SU-DHL-6 (cell line): Measurements from ENCODE around the gene HNF4A.

Source experiments
- H2AFZ ChIP-seq: fragments of 200-600 bp; sonication (generic); 2 replicates; pipeline ENCODE4 v1.6.1; 2014; ENCODE audit warnings: low read depth, mild to moderate bottlenecking, moderate library complexity, mixed read lengths, antibody characterized with exemption, low read length; ENCODE audit not compliant: severe bottlenecking
- H3F3A ChIP-seq: fragments of 200-600 bp; shearing (Covaris generic); 2 replicates; pipeline ENCODE4 v1.6.0; 2016; ENCODE audit warnings: antibody characterized with exemption, mild to moderate bottlenecking; ENCODE audit not compliant: insufficient read depth
- H3K27ac ChIP-seq: fragments of 200-600 bp; sonication (generic); 2 replicates; pipeline ENCODE4 v1.5.1; 2016; ENCODE audit warnings: low read depth, mild to moderate bottlenecking, low read length, moderate library complexity, mixed read lengths
- H3K27me3 ChIP-seq: fragments of 200-600 bp; sonication (generic), shearing (Covaris generic); 2 replicates; pipeline ENCODE4 v1.6.0; 2014; ENCODE audit warnings: mild to moderate bottlenecking, low read length
- H3K36me3 ChIP-seq: fragments of 200-600 bp; sonication (generic); 2 replicates; pipeline ENCODE4 v1.6.1; 2014; ENCODE audit warnings: mild to moderate bottlenecking, low read length, mixed read lengths
- H3K4me2 ChIP-seq: fragments of 300-600, 200-600 bp; shearing (Covaris generic), sonication (generic); 2 replicates; pipeline ENCODE4 v1.6.0; 2014; ENCODE audit warnings: low read length, low read depth, mild to moderate bottlenecking; ENCODE audit not compliant: poor library complexity, severe bottlenecking
- H3K4me3 ChIP-seq: fragments of 200-600 bp; sonication (generic); 2 replicates; pipeline ENCODE4 v1.5.1; 2014; ENCODE audit warnings: antibody characterized with exemption, low read length, mild to moderate bottlenecking, mixed read lengths; ENCODE audit not compliant: insufficient read depth, poor library complexity, severe bottlenecking
- H3K79me2 ChIP-seq: fragments of 200-600 bp; sonication (generic); 2 replicates; pipeline ENCODE4 v1.6.1; 2014; ENCODE audit warnings: mild to moderate bottlenecking, low read length, moderate library complexity; ENCODE audit not compliant: insufficient read depth
- H3K9ac ChIP-seq: fragments of 200-600 bp; sonication (generic); 2 replicates; pipeline ENCODE4 v1.7.0; 2014; ENCODE audit warnings: mild to moderate bottlenecking, low read length
- H3K9me2 ChIP-seq: fragments of 200-600 bp; sonication (generic); replicated peaks from 2 replicates; pipeline ENCODE4 v1.6.1; 2014; ENCODE audit warnings: low read length; ENCODE audit not compliant: insufficient read depth
- H3K9me3 ChIP-seq: fragments of 200-600 bp; sonication (generic); 2 replicates; pipeline ENCODE4 v1.6.1; 2014; ENCODE audit warnings: low read length, mixed read lengths; ENCODE audit not compliant: insufficient read depth
- H4K20me1 ChIP-seq: fragments of 200-600 bp; sonication (generic); 2 replicates; pipeline ENCODE4 v1.6.1; 2014; ENCODE audit warnings: low read depth, mild to moderate bottlenecking, antibody characterized with exemption, low read length, moderate library complexity, mixed read lengths
- CTCF ChIP-seq: fragments of 200-600 bp; sonication (generic); IDR thresholded peaks from one replicate; pipeline ENCODE4 v1.5.1; 2017; ENCODE audit warnings: antibody characterized with exemption, mild to moderate bottlenecking, low read length, moderate library complexity; ENCODE audit not compliant: insufficient read depth, poor library complexity, severe bottlenecking
- EZH2phosphoT487 ChIP-seq: fragments of 200-600 bp; sonication (generic), shearing (Covaris generic); conservative IDR thresholded peaks from 2 replicates; pipeline ENCODE4 v1.6.1; 2018; ENCODE audit warnings: mild to moderate bottlenecking, antibody characterized with exemption, low read length, moderate library complexity, mixed read lengths

HNF4A gene

GRCh38 chr20:44390280-44390679, 34.8 kb downstream of the HNF4A start:
- no peak overlapping the region for H3K4me2 ChIP-seq
- H3K9me2 ChIP-seq: no peaks in the 10 kb centered on the region
- H3K36me3 ChIP-seq: no peaks in the 10 kb centered on the region
- H3K9me3 ChIP-seq: no peaks in the 10 kb centered on the region
- TF ChIP-seq CTCF: no peak
- no peak for TF ChIP-seq EZH2phosphoT487
- H3K27ac ChIP-seq: no peak overlapping the region
- H2AFZ ChIP-seq: no peak overlapping the region
- no peak overlapping the region for H3K4me3 ChIP-seq
- H4K20me1 ChIP-seq: no peaks in the 10 kb centered on the region
- no peak overlapping the region for H3K9ac ChIP-seq
- no peaks in the 10 kb centered on the region for H3F3A ChIP-seq
- no peaks in the 10 kb centered on the region for H3K27me3 ChIP-seq
- no peaks in the 10 kb centered on the region for H3K79me2 ChIP-seq

GRCh38 chr20:44392088-44392775, 36.7 kb downstream of the HNF4A start:
- no peak overlapping the region for H2AFZ ChIP-seq

GRCh38 chr20:44392776-44393607, 37.5 kb downstream of the HNF4A start:
- TF ChIP-seq CTCF: no peak
- TF ChIP-seq EZH2phosphoT487: no peak
- Histone ChIP-seq H3K79me2 (no peaks in the 10 kb centered on the region), H3F3A (no peaks in the 10 kb centered on the region), H3K27me3 (no peaks in the 10 kb centered on the region), H3K27ac (no peak overlapping the region), H3K9ac (no peak overlapping the region), H4K20me1 (no peaks in the 10 kb centered on the region), H3K9me3 (no peaks in the 10 kb centered on the region), H3K36me3 (no peaks in the 10 kb centered on the region), H3K4me2 (no peak overlapping the region), H2AFZ (no peak overlapping the region), H3K9me2 (no peaks in the 10 kb centered on the region), H3K4me3 (no peak overlapping the region)

More at GRCh38 chr20:44392088-44392775, 36.7 kb downstream of the HNF4A start:
- Histone ChIP-seq H3K27me3 (no peaks in the 10 kb centered on the region), H3K27ac (no peak overlapping the region), H3K4me3 (no peak overlapping the region), H4K20me1 (no peaks in the 10 kb centered on the region), H3K4me2 (no peak overlapping the region), H3K9me3 (no peaks in the 10 kb centered on the region), H3K9me2 (no peaks in the 10 kb centered on the region), H3K36me3 (no peaks in the 10 kb centered on the region), H3K79me2 (no peaks in the 10 kb centered on the region), H3F3A (no peaks in the 10 kb centered on the region), H3K9ac (no peak overlapping the region)
- TF ChIP-seq EZH2phosphoT487 (no peak), CTCF (no peak)
